Upper lobe of left lung (tissue), 6 donors: ENCODE measurements around the gene WSCD2. TPM values are rescaled to one million over a fixed set of nuclear protein-coding genes. Genes with fewer than 3 reads are reported as not detected.

Source experiments
- ATAC-seq, 2 donors: fragments of 200-7000 bp; cut with Tn5 transposase; one replicate each; pipeline ENCODE4 v1.9.1; 2022; ENCODE audit warnings: mild to moderate bottlenecking in 2 of 2, moderate library complexity in 2 of 2; ENCODE audit not compliant: low FRiP score in 2 of 2
- DNase-seq, 2 donors: peaks; one replicate each; pipeline ENCODE4 v3.0.0-alpha.2; 2019 to 2020
- H3K27ac ChIP-seq, 4 donors: fragments of 200-600 bp; sonication (generic); one replicate each; pipeline ENCODE4 v1.5.1; 2016 to 2019
- H3K27me3 ChIP-seq, 4 donors: fragments of 200-600 bp; sonication (generic); one replicate each; pipeline ENCODE4 v1.5.1; 2017 to 2019
- H3K36me3 ChIP-seq, 4 donors: fragments of 200-600 bp; sonication (generic); one replicate each; pipeline ENCODE4 v1.5.1; 2016 to 2019
- H3K4me1 ChIP-seq, 4 donors: fragments of 200-600 bp; sonication (generic); one replicate each; pipeline ENCODE4 v1.5.1; 2018 to 2019
- H3K4me3 ChIP-seq, 4 donors: fragments of 200-600 bp; sonication (generic); one replicate each; pipeline ENCODE4 v1.5.1; 2017 to 2019; ENCODE audit warnings: mild to moderate bottlenecking in 2 of 4, moderate library complexity in 1 of 4
- H3K9me3 ChIP-seq, 4 donors: fragments of 200-600 bp; sonication (generic); one replicate each; pipeline ENCODE4 v1.5.1; 2018 to 2019
- CTCF ChIP-seq, 6 experiments: fragments of 450-650 bp in 4 of 6; fragments of 200-600 bp in 2 of 6; sonication (generic) in 2 of 6; IDR thresholded peaks; one replicate each; pipeline ENCODE4 v1.5.1; 2016 to 2019; ENCODE audit warnings: antibody characterized with exemption in 6 of 6
- EP300 ChIP-seq, 4 donors: sonication (generic); formaldehyde crosslinking; IDR thresholded peaks; one replicate each; pipeline ENCODE4 v1.5.1; 2017; ENCODE audit warnings: antibody characterized with exemption in 4 of 4, control low read depth in 2 of 4
- POLR2A ChIP-seq, 4 donors: fragments of 450-650 bp; IDR thresholded peaks; one replicate each; pipeline ENCODE4 v1.5.1; 2016 to 2017; ENCODE audit warnings: antibody characterized with exemption in 4 of 4, mild to moderate bottlenecking in 2 of 4
- POLR2AphosphoS5 ChIP-seq, 2 donors: sonication (generic); formaldehyde crosslinking; IDR thresholded peaks; one replicate each; pipeline ENCODE4 v1.5.1; 2017; ENCODE audit warnings: antibody characterized with exemption in 2 of 2
- WGBS, 2 donors: methylation state at CpG; one replicate each; pipeline ENCODE4 v1.1.5; 2017 to 2018; 5-methylcytosine and 5-hydroxymethylcytosine counted together
- total RNA-seq, 6 donors: library from RNA; depleted of rRNA in 4 of 6; stranded (reverse); fragments of >200 nt in 4 of 6; gene quantifications; one replicate each; pipeline versions ENCODE4 v1.1.0 to v1.2.1, GENCODE V29; 2016 to 2021
- donor health status: DM: no; HTN: no; CAD: no; lungs with moderate emphysema.
- donor health status: DM: no; HTN: yes; CAD: no; lungs with severe emphysema.

WSCD2 gene
- total RNA-seq, 6 donors from 2014 or later: 0.17 to 1.0 (median 0.71) TPM

DNA sequence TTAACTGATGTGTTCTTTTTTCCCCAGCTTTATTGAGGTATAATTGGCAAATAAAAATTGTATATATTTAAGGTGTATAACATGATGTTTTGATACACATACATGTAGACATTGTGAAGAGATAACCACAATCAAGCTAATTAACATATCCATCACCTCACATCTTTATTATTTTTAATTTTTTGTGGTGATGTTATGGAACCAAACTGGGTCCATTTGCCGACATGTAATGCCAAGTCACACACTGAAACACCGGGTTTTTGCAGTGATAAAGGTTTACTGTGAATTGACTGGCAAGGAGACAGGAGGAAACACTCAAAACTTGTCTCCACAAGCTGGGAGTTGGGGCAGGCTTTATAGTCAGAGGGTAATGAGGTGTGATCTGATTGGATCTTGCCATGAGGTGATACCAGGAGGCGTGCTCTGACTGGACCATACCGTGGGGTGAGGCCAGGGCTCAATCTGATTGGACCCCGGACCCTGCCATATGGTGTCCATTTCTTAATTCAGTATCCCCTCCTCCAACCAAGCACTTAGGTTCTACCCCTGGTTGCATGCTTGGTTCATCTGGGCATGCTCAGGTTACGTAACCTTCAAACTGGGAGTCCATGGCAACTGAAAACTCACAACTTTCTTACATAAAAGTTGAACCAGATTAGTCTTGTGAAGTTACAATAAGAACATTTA lies 11.8 kb upstream of the WSCD2 start:
- Histone ChIP-seq H3K4me1 (no peaks in the 10 kb centered on the region), H3K27ac (no peak overlapping the region), H3K36me3 (no peaks in the 10 kb centered on the region), H3K4me3 (no peak overlapping the region), H3K27me3 (no peaks in the 10 kb centered on the region), H3K9me3 (no peaks in the 10 kb centered on the region)
- DNase-seq (no peak), ATAC-seq (no peak)
- no peak for TF ChIP-seq CTCF (IDR thresholded peaks at IDR 0.05)
- TF ChIP-seq POLR2AphosphoS5 (IDR thresholded peaks at IDR 0.05): no peak
- TF ChIP-seq EP300 (IDR thresholded peaks at IDR 0.05): no peak
- TF ChIP-seq POLR2A (IDR thresholded peaks at IDR 0.05): no peak
- 60 to 82% methylated on average over 6 of the region's 6 CpGs for WGBS, 2 donors

- Histone ChIP-seq H3K27ac (no peak overlapping the region), H3K36me3 (no peaks in the 10 kb centered on the region), H3K27me3 (no peaks in the 10 kb centered on the region), H3K9me3 (no peaks in the 10 kb centered on the region), H3K4me1 (no peaks in the 10 kb centered on the region), H3K4me3 (no peak overlapping the region)
- ATAC-seq: no peak
- TF ChIP-seq POLR2AphosphoS5 (IDR thresholded peaks at IDR 0.05): no peak
- no peak for TF ChIP-seq POLR2A (IDR thresholded peaks at IDR 0.05)
- TF ChIP-seq EP300 (IDR thresholded peaks at IDR 0.05): no peak
- no peak for DNase-seq
These were observed 11.2 kb upstream of the WSCD2 start for GRCh38 chr12:108117902-108118301.

DNA sequence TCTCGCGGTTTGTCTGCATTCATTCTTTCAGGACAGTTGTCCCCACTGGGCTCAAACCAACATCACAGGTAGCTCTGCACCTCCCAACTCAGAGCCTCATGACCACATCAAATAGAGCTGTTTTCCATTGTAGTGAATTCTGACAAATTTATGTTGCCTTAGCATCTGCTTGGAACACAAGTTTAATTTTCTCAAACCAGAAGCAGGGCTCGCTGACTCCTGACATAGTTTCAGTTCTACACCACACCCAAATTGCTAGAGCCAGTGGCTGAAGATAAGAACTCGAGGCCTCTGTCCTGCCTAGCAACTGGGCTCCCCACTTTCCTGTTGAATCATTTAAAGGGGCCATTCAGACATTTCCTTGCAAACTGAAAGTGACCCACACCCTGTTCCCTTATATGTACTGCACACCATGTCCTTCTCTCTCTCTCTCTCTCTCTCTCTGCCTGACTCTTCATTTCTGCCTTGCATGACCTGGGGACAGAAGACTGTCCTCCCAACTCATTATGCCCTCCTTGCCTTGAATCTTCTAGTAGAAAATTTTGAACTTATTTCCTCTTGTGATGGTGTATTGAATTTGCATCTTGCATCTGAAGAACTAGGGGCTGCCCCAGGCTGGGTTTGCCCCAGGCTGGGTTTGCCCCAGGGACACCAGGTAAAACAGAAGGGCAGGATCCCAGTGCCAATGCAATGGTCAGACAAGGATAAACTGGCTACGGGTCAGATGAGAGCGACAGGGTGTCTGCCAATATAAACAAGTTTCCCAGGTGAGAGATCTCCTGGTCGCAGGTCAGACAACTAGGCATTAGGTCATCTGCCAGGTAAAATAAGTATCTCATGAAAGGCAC lies 9.7 kb upstream of the WSCD2 start:
- Histone ChIP-seq H3K9me3 (no peaks in the 10 kb centered on the region), H3K36me3 (no peaks in the 10 kb centered on the region), H3K27ac (no peak overlapping the region), H3K27me3 (no peaks in the 10 kb centered on the region), H3K4me3 (no peak overlapping the region), H3K4me1 (no peaks in the 10 kb centered on the region)
- no peak for DNase-seq
- WGBS, 2 donors: 66 to 72% methylated on average over 7 of the region's 7 CpGs
- no peak for TF ChIP-seq CTCF (IDR thresholded peaks at IDR 0.05)
- peak; percentile 24 to 68 for ATAC-seq

GRCh38 chr12:108119974-108120862 lies 8.9 kb upstream of the WSCD2 start:
- H3K36me3 ChIP-seq: no peaks in the 10 kb centered on the region
- no peak overlapping the region for H3K4me3 ChIP-seq
- ATAC-seq (no peak), DNase-seq (no peak)
- TF ChIP-seq CTCF (IDR thresholded peaks at IDR 0.05): no peak
- TF ChIP-seq EP300 (IDR thresholded peaks at IDR 0.05): no peak
- no peak for TF ChIP-seq POLR2AphosphoS5 (IDR thresholded peaks at IDR 0.05)
- no peak for TF ChIP-seq POLR2A (IDR thresholded peaks at IDR 0.05)
- H3K4me1 ChIP-seq: no peaks in the 10 kb centered on the region
- H3K27ac ChIP-seq: no peak overlapping the region
- H3K27me3 ChIP-seq: no peaks in the 10 kb centered on the region
- WGBS, 2 donors: 78 to 83% methylated on average over 7 to 8 of the region's 8 CpGs
- no peaks in the 10 kb centered on the region for H3K9me3 ChIP-seq

DNA sequence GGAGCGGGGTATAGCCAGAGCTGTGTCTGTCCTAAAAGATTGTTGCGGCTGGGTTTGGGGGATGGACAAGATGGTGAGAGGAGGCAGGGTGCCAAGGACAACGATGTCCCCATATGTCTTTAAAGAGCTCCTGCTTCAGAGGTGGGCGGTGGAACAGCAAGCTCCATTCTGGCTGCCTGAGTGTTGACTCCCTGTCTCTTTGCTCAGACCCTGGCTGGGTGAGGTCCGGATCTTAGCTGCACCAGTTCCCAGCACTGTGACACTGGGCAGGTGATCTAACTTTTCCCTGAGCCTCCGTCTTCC lies 8.3 kb upstream of the WSCD2 start:
- no peaks in the 10 kb centered on the region for H3K36me3 ChIP-seq
- H3K4me1 ChIP-seq: no peaks in the 10 kb centered on the region
- no peak for TF ChIP-seq POLR2AphosphoS5 (IDR thresholded peaks at IDR 0.05)
- no peak for TF ChIP-seq POLR2A (IDR thresholded peaks at IDR 0.05)
- no peak for TF ChIP-seq CTCF (IDR thresholded peaks at IDR 0.05)
- TF ChIP-seq EP300 (IDR thresholded peaks at IDR 0.05): no peak
- no peak overlapping the region for H3K4me3 ChIP-seq
- DNase-seq (no peak), ATAC-seq (no peak)
- no peaks in the 10 kb centered on the region for H3K9me3 ChIP-seq
- WGBS, 2 donors: 71 to 84% methylated on average over 5 to 6 of the region's 6 CpGs
- H3K27me3 ChIP-seq: no peaks in the 10 kb centered on the region
- H3K27ac ChIP-seq: no peak overlapping the region
